Measurements from ENCODE around the gene ATG9A.

The ATG9A gene

GRCh38 chr2:219223831-219224610, 5.4 kb downstream of the ATG9A start (continued):
- TF ChIP-seq PATZ1 (CRISPR knock-in tag; IDR thresholded peaks at IDR 0.05; ENCODE audit: borderline replicate concordance): no peak
- TF ChIP-seq ESRRG (CRISPR knock-in tag; IDR thresholded peaks at IDR 0.05): no peak
- TF ChIP-seq ZC3H10 (CRISPR knock-in tag; IDR thresholded peaks at IDR 0.05): no peak
- no peak for TF ChIP-seq PPARA (CRISPR knock-in tag; IDR thresholded peaks at IDR 0.05; ENCODE audit: borderline replicate concordance)
- TF ChIP-seq ZFP30 (CRISPR knock-in tag; IDR thresholded peaks at IDR 0.05): no peak
- no peak for TF ChIP-seq CREB5 (CRISPR knock-in tag; IDR thresholded peaks at IDR 0.05; ENCODE audit: low read depth)
- TF ChIP-seq ZFP3 (CRISPR knock-in tag; IDR thresholded peaks at IDR 0.05): no peak

- TF ChIP-seq TCF4 (CRISPR knock-in tag; IDR thresholded peaks at IDR 0.05; ENCODE audit: borderline replicate concordance) (no peak), SNAI2 (CRISPR knock-in tag; IDR thresholded peaks at IDR 0.05) (no peak), ZFP30 (CRISPR knock-in tag; IDR thresholded peaks at IDR 0.05) (no peak), ESRRG (CRISPR knock-in tag; IDR thresholded peaks at IDR 0.05) (no peak), GLIS3 (CRISPR knock-in tag; IDR thresholded peaks at IDR 0.05) (no peak)
Measured at GRCh38 chr2:219221957-219222518, 7.4 kb downstream of the ATG9A start.

GRCh38 chr2:219220652-219221402, 8.6 kb downstream of the ATG9A start:
- no peak for ATAC-seq
- TF ChIP-seq TCF4 (CRISPR knock-in tag; IDR thresholded peaks at IDR 0.05; ENCODE audit: borderline replicate concordance) (no peak), ZNF8 (CRISPR knock-in tag; IDR thresholded peaks at IDR 0.05) (no peak), ZNF70 (CRISPR knock-in tag; IDR thresholded peaks at IDR 0.05) (no peak), RARB (CRISPR knock-in tag; IDR thresholded peaks at IDR 0.05) (no peak), CSDC2 (CRISPR knock-in tag; IDR thresholded peaks at IDR 0.05) (no peak), ISL1 (CRISPR knock-in tag; IDR thresholded peaks at IDR 0.05) (no peak), OSR1 (CRISPR knock-in tag; IDR thresholded peaks at IDR 0.05) (no peak), GLIS3 (CRISPR knock-in tag; IDR thresholded peaks at IDR 0.05) (no peak), BACH2 (CRISPR knock-in tag; IDR thresholded peaks at IDR 0.05; ENCODE audit: borderline replicate concordance) (no peak), PATZ1 (CRISPR knock-in tag; IDR thresholded peaks at IDR 0.05; ENCODE audit: borderline replicate concordance) (no peak), CREB5 (CRISPR knock-in tag; IDR thresholded peaks at IDR 0.05; ENCODE audit: low read depth) (no peak), ZFP3 (CRISPR knock-in tag; IDR thresholded peaks at IDR 0.05) (no peak), SNAI2 (CRISPR knock-in tag; IDR thresholded peaks at IDR 0.05) (no peak), CSRNP3 (CRISPR knock-in tag; IDR thresholded peaks at IDR 0.05) (no peak), POU6F1 (CRISPR knock-in tag; IDR thresholded peaks at IDR 0.05; ENCODE audit: borderline replicate concordance, low read depth) (no peak), TSHZ2 (CRISPR knock-in tag; IDR thresholded peaks at IDR 0.05) (no peak)

More at GRCh38 chr2:219221957-219222518, 7.4 kb downstream of the ATG9A start:
- no peak for ATAC-seq
